CD4-positive, alpha-beta T cell (primary cell): ENCODE data around the gene KIF5A. TPM values are rescaled to one million over a fixed set of nuclear protein-coding genes. Genes with fewer than 3 reads are reported as not detected.

Source experiments
- ATAC-seq: fragments of 200-7000 bp; cut with Tn5 transposase; one replicate; pipeline ENCODE4 v1.10.0; 2022; ENCODE audit warnings: mild to moderate bottlenecking; ENCODE audit not compliant: poor library complexity
- CTCF ChIA-PET: fragments of 350-600 bp; sonication (Branson Sonifier 250); formaldehyde crosslinking; loops from one replicate; lab custom pipeline; 2021; ENCODE audit warnings: antibody characterized with exemption, inconsistent platforms; lab: Charles Lee
- POLR2A ChIA-PET: fragments of 350-600 bp; sonication (Branson Sonifier 250); formaldehyde crosslinking; loops from one replicate; lab custom pipeline; 2021; ENCODE audit warnings: antibody characterized with exemption, inconsistent platforms; lab: Charles Lee
- DNase-seq, 14 experiments: peaks; one replicate each; pipeline ENCODE4 v3.0.0-alpha.2; 2013 to 2020; ENCODE audit warnings: mixed read lengths in 2 of 14
- H3K27ac ChIP-seq, 2 donors: one replicate each; pipeline versions ENCODE4 v1.5.1 to v1.7.0; 2013; ENCODE audit warnings: low read length in 2 of 2, low read depth in 1 of 2, mild to moderate bottlenecking in 1 of 2
- H3K27me3 ChIP-seq, 2 experiments: 1 replicate in 1 of 2; 2 replicates in 1 of 2; pipeline versions ENCODE4 v1.6.1 to v1.7.0; 2013; ENCODE audit warnings: low read length in 2 of 2, control low read depth in 1 of 2, mild to moderate bottlenecking in 1 of 2, moderate library complexity in 1 of 2; ENCODE audit not compliant: insufficient read depth in 2 of 2, control insufficient read depth in 1 of 2
- H3K36me3 ChIP-seq: one replicate; pipeline ENCODE4 v1.6.1; 2013; ENCODE audit warnings: low read length, control low read depth; ENCODE audit not compliant: insufficient read depth
- H3K4me1 ChIP-seq: one replicate; pipeline ENCODE4 v1.6.1; 2013; ENCODE audit warnings: low read length, control low read depth; ENCODE audit not compliant: insufficient read depth
- H3K4me3 ChIP-seq: one replicate; pipeline ENCODE4 v1.5.1; 2013; ENCODE audit warnings: mild to moderate bottlenecking, low read length, moderate library complexity
- H3K9me3 ChIP-seq, 2 experiments: 1 replicate in 1 of 2; 2 replicates in 1 of 2; pipeline versions ENCODE4 v1.6.1 to v1.7.0; 2013; ENCODE audit warnings: low read length in 2 of 2, mild to moderate bottlenecking in 2 of 2, control low read depth in 1 of 2, moderate library complexity in 1 of 2; ENCODE audit not compliant: control insufficient read depth in 1 of 2, insufficient read depth in 1 of 2
- H3K27ac Mint-ChIP-seq: one replicate; pipeline ENCODE4 v1.8.0; 2020; ENCODE audit warnings: mixed read lengths
- H3K27me3 Mint-ChIP-seq: one replicate; pipeline ENCODE4 v1.8.0; 2021; ENCODE audit warnings: mixed read lengths
- H3K36me3 Mint-ChIP-seq: one replicate; pipeline ENCODE4 v1.8.0; 2021; ENCODE audit warnings: low read depth, mixed read lengths
- H3K4me1 Mint-ChIP-seq: one replicate; pipeline ENCODE4 v1.8.0; 2021; ENCODE audit warnings: low read depth, mixed read lengths
- H3K4me3 Mint-ChIP-seq: one replicate; pipeline ENCODE4 v1.8.0; 2020; ENCODE audit warnings: mild to moderate bottlenecking, mixed read lengths
- H3K9me3 Mint-ChIP-seq: one replicate; pipeline ENCODE4 v1.8.0; 2020; ENCODE audit warnings: mixed read lengths
- intact Hi-C, 2 experiments: fragments of 100-400 bp; cut with DNase I in 1 of 2; cut with micrococcal nuclease in 1 of 2; formaldehyde crosslinking; loops; one replicate each; pipeline versions ENCODE4 v1.15.1 to v1.9.0; 2023 to 2025; cut with DNase I, micrococcal nuclease
- total RNA-seq, 174 experiments: library from RNA in 2 of 174; stranded (reverse) in 2 of 174; gene quantifications; one replicate each; pipeline ENCODE4 v1.2.3 and lab custom pipeline; 2021 to 2026
- TF ChIP-seq, protein P1 (sequence below): fragments of 200-600 bp; IDR thresholded peaks from one replicate; pipeline ENCODE4 v1.8.0; 2022; ENCODE audit warnings: antibody characterized with exemption, mild to moderate bottlenecking

KIF5A gene
- total RNA-seq, 2 experiments from 2014 or later: 0.39 to 0.47 TPM

DNA sequence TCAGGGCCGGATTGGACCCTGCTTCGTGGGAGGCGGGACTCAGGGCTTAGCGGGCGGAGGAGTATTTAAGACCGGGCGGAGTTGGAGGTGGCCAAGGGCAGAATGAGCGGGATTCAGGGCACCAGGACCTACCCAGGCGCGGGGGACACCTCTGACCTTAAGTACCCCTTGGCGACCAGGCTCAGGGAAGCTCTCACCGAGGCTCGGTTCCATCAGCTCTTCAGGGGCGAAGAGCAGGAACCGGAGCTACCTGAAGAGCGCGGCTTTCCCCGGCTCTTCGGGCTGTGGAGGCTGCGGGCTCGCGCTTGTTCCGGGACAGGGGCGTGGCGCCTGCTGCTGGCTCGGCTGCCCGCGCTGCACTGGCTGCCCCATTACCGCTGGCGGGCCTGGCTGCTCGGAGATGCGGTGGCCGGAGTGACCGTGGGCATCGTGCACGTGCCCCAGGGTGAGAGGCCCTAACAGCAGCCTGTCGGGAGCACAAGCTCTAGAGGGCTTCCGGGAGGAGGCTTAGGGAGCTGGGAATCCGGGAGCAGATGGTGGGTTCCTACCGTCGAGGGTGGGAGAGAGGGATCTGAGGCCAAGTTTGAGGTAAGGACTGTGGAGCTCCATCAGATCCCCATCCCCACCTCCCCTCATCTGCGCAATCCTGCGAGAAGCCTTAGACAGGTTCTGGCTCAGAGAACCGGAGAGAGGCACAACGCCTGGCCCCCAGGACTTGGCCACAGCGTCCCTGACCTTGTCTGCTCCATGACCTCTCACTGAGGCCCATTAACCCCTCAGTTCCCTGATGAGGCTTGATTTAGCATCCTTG, 69.8 kb downstream of the KIF5A start:
- Histone ChIP-seq H3K36me3 (no peaks in the 10 kb centered on the region), H3K27me3 (peaks cover 72 to 78% of the 10 kb centered on the region in 2 experiments), H3K27ac (no peak overlapping the region), H3K4me1 (peaks cover 33% of the 10 kb centered on the region), H3K9me3 (peaks cover 0 to 12% of the 10 kb centered on the region in 2 experiments), H3K4me3 (no peak overlapping the region)
- intact Hi-C loops: loop anchor here in 1 of 2 experiments (2.0 kb wide), 1 partner anchor 161 kb away; the partner anchor contains the start of gene GLI1
- CTCF ChIA-PET: interaction anchor here (1.2 to 3.6 kb wide), 4 partner anchors 12 to 37 kb away, joined by 3 to 36 read pairs (median 7); partner anchors contain the start of gene B4GALNT1
- peak; percentile 60 for ATAC-seq
- no peak overlapping the region for H3K27ac Mint-ChIP-seq
- H3K4me1 Mint-ChIP-seq: peaks cover 33% of the 10 kb centered on the region
- H3K9me3 Mint-ChIP-seq: no peaks in the 10 kb centered on the region
- TF ChIP-seq, protein P1, sequence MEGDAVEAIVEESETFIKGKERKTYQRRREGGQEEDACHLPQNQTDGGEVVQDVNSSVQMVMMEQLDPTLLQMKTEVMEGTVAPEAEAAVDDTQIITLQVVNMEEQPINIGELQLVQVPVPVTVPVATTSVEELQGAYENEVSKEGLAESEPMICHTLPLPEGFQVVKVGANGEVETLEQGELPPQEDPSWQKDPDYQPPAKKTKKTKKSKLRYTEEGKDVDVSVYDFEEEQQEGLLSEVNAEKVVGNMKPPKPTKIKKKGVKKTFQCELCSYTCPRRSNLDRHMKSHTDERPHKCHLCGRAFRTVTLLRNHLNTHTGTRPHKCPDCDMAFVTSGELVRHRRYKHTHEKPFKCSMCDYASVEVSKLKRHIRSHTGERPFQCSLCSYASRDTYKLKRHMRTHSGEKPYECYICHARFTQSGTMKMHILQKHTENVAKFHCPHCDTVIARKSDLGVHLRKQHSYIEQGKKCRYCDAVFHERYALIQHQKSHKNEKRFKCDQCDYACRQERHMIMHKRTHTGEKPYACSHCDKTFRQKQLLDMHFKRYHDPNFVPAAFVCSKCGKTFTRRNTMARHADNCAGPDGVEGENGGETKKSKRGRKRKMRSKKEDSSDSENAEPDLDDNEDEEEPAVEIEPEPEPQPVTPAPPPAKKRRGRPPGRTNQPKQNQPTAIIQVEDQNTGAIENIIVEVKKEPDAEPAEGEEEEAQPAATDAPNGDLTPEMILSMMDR: no peak
- H3K36me3 Mint-ChIP-seq: no peaks in the 10 kb centered on the region
- H3K27me3 Mint-ChIP-seq: peaks cover 99% of the 10 kb centered on the region
- POLR2A ChIA-PET: interaction anchor here (1.1 to 1.8 kb wide), 3 partner anchors 36 to 161 kb away, joined by 3 to 7 read pairs (median 3); partner anchors contain the start of genes DCTN2 and GLI1
- peak in 4 of 14 experiments; percentile 19 to 67 (median 50) for DNase-seq
- H3K4me3 Mint-ChIP-seq: peak overlapping the region; percentile 65

DNA sequence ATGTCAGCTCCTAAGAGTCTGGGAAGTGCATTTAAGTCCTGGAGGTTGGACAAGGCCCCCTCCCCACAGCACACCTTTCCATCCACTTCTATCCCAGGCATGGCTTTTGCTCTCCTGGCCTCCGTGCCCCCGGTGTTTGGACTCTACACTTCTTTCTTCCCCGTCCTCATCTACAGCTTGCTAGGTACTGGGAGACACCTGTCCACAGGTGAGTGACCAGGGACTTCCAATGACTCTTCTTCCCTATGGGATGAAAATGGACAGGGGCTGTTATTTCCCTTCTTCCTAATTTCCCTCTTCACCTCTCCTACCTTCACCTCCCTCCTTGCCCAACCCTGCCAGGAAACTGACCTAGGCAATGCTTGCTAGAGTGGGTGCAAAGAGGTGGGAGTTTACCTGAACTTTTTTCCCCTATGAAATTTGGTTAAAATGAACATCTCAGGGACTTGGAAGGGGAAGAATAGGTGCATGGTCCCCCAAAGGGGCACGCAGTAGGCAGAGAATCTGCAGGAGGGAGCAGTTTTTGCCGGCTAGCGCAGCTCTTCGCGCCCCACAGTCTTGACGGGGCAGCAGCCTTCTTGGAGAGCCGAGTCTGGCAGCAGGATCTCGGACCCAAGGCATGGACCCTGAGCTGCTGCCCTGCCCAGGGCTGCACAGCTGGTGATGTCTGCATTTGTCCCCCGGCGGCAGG, 70.5 kb downstream of the KIF5A start:
- DNase-seq (no peak), ATAC-seq (no peak)
- ChIA-PET POLR2A (interaction anchor here (0.7 to 1.8 kb wide), 6 partner anchors 15 to 161 kb away, joined by 3 to 7 read pairs (median 3); partner anchors contain the start of genes DCTN2, GLI1 and PIP4K2C), CTCF (interaction anchor here (1.0 to 3.6 kb wide), 5 partner anchors 12 to 161 kb away, joined by 3 to 36 read pairs (median 6); partner anchors contain the start of genes B4GALNT1 and GLI1)
- H3K4me3 Mint-ChIP-seq: peak overlapping the region; percentile 80
- H3K4me1 ChIP-seq: peaks cover 33% of the 10 kb centered on the region
- H3K27me3 ChIP-seq: peaks cover 79 to 85% of the 10 kb centered on the region in 2 experiments
- peaks cover 0 to 14% of the 10 kb centered on the region in 2 experiments for H3K9me3 ChIP-seq
- TF ChIP-seq, protein P1: no peak
- peaks cover 100% of the 10 kb centered on the region for H3K27me3 Mint-ChIP-seq
- no peaks in the 10 kb centered on the region for H3K36me3 ChIP-seq
- peaks cover 33% of the 10 kb centered on the region for H3K4me1 Mint-ChIP-seq
- no peak overlapping the region for H3K27ac ChIP-seq
- no peaks in the 10 kb centered on the region for H3K9me3 Mint-ChIP-seq
- intact Hi-C loops: loop anchor here in 1 of 2 experiments (2.0 kb wide), 1 partner anchor 162 kb away; the partner anchor contains the start of gene GLI1
- no peaks in the 10 kb centered on the region for H3K36me3 Mint-ChIP-seq
- no peak overlapping the region for H3K27ac Mint-ChIP-seq
- peak overlapping the region; percentile 40 for H3K4me3 ChIP-seq
